NCI-H2107 treated with DMSO at 0.1 percent for 48 hours (cell line): Measurements from ENCODE around the gene SPEF1.
"Not testable (repeated sequence)": the region's sequence is repeated elsewhere in the genome, so short reads cannot be mapped to it uniquely, and the experiment has no call there.

ENCODE experiments used
- DNase-seq: peaks from one replicate; lab custom pipeline; 2025; ENCODE audit not compliant: unreplicated experiment; lab: John Stamatoyannopoulos, UW

Gene SPEF1, protein sequence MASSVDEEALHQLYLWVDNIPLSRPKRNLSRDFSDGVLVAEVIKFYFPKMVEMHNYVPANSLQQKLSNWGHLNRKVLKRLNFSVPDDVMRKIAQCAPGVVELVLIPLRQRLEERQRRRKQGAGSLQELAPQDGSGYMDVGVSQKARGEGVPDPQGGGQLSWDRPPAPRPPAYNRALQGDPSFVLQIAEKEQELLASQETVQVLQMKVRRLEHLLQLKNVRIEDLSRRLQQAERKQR

DNA sequence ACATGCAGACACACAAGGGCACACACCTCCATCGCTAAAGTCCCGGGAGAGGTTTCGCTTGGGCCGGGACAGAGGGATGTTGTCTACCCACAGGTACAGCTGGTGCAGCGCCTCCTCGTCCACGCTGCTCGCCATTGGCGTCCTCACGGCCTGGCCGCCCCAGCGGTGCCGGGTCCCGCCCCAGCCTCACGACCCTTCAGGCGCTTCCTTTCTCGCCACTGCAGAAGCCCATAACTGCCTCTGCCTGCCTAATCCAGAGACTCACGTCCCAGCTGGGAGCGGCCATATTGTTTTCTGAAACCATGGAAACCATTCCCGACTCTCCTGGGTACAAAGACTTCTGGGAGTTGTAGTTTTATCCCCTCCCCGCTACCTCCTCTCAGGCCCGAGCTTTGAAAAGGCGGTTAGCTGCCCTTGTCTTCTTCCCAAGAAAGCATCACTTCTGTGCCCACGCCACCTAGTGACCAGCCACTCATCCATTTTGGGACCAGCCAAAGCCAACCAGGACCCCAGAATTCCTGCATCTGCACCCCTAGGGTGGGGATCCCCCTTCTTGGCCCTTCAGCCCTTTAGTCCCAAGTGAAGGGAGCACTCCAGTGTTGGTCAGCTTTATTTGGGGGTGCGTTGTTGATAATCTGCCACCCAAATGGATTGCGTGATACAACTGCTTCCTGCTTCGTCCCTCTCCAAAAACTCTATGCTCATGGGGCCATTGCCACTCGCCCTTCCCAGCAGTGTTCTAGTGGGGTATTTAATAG, at the start of gene SPEF1:
SPEF1 (minus strand) TSS at position 296 of the 758 bp plus-strand sequence; CDS start at position 135, 161 bp downstream.
- peak; percentile 46 for DNase-seq

DNA sequence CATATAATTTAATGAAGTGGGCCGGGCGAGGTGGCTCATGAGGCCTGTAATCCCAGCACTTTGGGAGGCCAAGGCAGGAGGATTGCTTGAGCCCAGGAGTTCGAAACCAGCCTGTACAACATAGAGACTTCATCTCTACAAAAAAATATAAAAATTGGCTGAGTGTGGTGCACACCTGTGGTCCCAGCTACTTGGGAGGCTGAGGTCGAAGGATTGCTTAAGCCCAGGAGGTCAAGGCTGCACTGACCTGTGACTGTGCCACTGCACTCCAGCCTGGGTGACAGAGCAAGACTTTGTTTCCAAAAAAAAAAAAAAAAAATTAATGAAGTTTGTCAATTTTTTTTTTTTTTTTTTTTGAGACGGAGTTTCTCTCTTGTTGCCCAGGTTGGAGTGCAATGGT, 48.6 kb upstream of the SPEF1 start:
- not testable (repeated sequence) for DNase-seq

DNA sequence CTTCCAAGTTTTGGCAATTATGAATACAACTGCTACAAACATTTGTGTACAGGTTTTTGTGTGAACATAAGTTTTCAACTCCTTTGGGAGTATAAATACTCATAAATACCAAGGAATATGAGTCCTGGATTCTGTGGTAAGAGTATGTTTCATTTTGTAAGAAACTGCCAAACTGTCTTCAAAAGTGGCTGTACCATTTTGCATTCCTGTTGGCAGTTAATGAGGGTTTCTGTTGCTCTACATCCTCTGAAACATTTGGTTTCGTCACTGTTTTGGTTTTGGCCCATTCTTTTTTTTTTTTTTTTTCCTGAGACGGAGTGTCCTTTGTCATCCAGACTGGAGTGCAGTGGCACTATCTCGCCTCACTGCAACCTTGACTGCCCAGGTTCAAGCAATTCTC, 47.5 kb upstream of the SPEF1 start:
- DNase-seq = no peak

DNA sequence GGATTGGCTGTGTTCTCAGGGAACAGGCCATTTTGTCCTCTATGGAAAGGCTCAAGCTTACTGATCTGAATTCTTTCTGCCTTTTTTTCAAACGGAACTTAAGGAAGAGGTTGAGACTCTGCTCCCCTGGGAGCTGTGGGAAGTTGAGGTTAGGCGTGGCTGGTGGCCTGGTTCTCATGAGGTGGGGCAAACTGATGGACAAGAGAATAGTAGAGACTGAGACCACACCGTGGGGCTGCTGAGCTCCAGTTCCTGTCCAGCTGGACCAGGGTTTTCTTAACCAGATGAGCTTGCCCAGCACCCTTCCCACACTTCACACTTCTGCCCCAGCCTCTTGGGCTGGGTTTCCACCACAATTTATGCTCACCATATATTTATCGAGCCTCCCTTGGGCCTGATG, 45.2 kb upstream of the SPEF1 start:
- DNase-seq = no peak

DNA sequence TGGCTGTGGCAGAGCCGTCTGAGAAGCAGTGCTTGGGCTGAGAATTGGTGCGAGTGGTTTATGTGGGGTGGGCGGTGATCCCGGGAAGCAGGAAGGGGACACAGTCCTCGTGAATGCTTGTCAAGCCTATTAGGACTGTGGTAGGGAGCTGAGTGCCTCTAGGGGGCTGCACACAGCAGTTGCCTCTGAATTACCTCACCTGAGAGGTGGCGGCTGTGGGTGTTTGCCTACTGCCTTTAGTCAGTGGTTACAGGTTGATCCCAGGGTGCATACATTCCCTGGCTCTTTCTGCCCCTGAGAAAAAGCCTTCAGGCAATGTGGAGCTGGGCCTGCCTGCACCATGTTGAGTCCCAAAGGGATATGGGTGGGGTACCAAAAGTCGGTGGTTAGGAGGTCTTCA, 44.3 kb upstream of the SPEF1 start:
- no peak for DNase-seq

DNA sequence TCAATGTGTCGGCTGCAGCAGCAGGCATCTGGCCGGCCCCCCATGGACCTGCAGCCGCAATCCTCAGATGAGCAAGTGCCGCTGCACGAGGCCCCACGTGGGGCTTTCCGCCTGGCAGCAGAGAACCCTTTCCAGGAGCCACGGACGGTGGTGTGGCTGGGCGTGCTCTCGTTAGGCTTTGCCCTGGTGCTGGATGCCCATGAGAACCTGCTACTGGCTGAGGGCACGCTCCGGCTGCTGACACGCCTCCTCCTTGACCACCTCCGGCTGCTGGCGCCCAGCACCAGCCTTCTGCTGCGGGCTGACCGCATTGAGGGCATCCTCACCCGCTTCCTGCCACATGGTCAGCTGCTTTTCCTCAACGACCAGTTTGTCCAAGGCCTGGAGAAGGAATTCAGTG, 42.6 kb upstream of the SPEF1 start:
- DNase-seq = no peak

DNA sequence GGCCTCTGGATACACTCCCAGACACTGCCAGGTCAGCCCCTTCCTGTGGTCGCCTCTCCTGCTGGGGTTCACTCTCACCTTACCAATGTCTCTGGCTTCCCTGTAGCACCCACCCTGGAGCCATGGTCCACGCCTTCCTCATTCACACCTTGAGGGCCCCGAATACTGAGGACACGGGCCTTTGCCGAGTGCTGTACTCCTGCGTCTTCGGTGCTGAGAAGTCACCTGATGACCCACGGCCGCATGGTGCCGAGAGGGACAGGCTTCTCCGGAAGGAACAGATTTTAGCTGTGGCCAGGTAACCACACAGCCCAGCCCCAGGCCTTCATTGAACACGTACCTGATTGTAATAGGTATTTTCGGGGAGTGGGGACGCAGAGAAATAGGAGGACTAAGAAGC, 40.7 kb upstream of the SPEF1 start:
- DNase-seq = no peak

DNA sequence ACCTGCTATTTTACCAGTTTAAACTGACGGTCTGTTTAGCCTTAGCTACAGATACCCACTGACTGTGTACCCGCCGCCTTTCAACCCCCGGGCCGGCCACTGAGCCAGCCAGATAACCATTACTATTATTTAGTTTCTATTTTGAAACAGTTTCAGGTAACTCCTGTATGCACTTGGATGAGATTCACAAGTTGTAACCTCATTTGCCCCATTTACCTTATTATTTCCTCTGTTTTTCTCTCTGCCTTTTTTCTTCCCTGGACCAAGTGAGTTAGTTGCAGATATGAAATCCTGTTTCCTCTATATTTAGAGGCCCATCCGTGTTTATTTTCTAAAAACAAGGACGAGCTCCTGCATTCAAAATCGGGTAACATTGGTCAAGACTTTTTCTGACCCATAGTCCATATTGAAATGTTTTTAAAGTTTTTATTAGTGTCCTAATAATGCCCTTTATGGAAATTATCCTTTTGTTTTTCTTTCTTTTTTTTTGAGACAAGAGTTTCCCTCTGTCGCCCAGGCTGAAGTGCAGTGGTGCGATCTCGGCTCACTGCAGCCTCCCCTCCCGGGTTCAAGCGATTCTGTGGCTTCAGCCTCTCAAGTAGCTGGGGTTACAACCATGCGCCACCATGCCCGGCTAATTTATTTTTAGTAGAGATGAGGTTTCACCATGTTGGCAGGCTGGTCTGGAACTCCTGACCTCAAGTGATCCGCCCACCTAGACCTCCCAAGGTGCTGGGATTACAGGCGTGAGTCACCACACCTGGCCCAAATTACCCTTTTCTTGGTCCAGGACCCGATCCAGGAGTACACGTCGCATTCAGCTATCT, 39.9 kb upstream of the SPEF1 start:
- DNase-seq = no peak

DNA sequence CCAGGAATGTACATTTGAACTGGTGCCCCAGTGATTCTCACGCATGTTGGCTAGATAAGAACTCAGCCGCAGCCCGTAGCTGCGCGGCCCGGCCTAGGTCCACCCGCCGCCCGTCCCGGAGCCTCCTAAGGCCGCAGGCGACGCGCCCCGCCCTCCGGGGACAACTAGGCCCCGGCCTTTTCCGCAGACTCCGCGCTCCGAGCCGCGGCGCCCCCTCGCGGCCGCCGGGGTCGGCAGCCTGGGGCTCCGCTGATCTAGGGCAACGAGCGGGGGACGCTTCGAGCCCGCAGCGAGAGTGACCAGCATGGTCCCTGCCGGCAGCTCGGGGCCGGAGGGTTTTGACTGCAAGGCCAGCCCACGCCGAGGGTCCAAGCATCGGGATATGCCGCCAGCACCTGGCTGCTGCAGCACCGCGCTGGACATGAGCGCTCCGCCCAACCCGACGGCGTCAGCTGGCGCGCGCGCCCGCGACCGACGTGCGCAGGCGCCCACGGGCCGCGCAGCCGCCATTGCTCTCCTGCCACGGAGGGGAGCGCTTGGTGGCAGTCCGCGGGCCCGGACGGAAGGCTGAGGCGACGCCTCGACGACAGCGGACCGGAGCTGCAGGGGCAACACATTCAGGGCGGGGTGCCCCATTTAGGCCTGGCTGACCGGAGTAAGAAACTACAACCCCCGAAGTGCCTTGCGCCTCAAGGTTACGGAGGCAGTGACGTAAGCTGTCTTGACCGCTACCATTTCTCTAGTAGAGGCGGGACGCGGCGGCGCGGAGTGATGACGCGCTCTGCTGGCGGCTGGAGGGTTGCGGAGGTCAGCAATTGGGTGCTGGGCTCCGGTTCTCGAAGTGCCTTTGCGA, 39.0 kb upstream of the SPEF1 start, which contains the start of gene AP5S1:
AP5S1 (plus strand) TSS at position 500 of the 853 bp plus-strand sequence. CDS start 1,571 bp downstream, outside the sequence.
- DNase-seq = peak; percentile 68

DNA sequence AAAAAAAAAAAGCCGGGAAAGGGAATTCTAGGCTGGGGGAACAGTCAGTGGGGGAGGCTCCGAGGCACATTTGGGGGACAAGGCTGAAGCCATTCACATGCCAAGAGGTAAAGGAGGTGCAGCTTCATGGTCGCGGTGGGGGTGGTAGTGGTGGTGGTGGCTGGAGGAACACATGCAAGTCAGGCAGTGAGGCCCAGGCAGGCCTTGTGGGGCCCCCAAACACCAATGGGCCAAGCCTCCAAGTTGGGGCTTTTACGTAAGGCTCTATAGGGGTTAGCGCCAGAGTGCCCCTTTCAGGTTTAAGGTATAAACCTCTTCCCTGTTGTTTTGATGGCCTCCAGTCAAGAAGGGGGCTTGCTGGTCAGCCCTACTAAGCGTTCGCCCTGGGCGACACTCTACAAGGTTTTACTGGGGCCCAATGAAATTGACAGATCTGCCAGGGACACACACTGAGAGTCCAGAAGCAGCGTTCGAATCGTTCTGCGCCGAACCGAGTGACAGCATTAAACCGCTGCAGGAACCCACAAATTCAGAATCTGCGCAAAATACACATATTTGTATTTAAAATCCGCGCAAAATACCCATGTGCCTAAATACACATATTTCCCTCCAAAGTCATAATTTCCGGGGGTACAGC, 38.3 kb upstream of the SPEF1 start:
- DNase-seq = no peak

DNA sequence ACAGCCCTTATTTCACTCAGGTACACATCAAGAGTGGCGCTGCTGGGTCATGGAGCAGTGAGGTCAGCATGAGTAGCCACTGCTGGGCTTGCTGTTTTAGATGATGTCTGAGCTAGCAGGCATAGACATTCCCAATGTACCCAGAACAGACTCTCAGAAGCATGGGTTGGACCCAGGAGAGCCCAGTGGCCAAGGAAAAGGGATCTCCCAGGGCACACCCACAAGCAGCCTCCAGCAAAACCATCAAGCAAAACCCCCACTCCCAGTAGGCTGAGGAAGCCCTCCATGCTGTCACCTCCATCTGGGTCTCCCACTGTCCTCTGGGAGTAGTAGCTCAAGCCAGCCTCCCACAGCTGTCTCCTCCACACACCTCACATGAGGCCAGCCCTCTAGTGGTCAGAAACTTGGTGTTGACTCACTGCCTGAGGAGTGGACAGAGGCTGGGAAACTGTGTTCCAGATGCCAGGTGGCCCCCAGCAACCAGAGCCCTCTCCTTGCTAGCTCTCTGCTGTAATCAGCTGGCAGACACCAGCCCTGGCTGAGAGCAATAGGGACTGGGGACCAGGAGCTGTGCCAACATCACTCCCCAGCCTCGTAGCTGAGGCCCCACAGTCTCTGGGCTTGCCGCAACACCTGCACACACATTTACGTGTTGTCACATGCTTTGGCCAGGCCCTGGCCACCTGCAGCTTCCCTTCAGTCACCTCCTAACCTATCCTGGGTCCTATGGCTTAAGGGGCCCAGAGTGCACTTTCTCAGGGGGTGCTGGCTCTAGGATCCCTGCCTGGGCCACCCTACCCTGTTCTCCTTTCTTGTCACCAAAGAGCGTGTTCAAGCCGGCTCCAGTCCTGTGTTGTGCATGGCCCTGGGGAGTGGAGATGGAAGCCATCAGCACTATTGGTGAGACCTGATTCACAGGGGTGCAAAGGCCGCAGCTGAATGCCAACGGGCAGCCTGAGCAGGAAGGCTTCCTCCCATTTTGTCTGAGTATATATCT, 37.2 kb upstream of the SPEF1 start:
- DNase-seq = peak; percentile 19

DNA sequence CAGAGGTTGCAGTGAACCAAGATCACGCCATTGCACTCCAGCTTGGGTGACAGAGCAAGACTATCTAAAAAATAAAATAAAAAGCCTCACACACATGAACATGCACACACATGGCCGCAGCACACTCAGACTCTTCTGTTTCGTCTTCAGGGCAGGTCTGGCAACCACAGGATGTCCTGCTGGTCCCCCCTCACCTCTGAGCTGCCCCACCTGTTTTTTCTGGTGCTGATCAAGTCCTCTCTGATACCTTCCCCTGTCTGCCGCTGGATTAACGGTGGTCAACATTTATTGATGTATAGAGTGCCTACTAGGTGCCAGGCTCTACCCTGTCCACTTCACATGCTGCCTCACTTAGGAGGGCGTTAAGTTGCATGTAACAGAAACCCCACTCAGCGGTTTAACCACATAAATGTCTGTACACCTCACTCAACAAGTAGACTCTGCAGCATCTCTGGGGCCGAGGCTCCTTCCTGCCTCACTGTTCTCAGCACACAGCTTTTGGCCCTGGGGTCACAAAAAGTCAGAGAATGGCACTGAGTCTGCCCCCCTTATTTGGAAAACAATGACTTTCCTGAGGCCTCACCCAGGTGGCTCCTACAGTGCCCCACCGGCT, 34.6 kb upstream of the SPEF1 start:
- DNase-seq = no peak

DNA sequence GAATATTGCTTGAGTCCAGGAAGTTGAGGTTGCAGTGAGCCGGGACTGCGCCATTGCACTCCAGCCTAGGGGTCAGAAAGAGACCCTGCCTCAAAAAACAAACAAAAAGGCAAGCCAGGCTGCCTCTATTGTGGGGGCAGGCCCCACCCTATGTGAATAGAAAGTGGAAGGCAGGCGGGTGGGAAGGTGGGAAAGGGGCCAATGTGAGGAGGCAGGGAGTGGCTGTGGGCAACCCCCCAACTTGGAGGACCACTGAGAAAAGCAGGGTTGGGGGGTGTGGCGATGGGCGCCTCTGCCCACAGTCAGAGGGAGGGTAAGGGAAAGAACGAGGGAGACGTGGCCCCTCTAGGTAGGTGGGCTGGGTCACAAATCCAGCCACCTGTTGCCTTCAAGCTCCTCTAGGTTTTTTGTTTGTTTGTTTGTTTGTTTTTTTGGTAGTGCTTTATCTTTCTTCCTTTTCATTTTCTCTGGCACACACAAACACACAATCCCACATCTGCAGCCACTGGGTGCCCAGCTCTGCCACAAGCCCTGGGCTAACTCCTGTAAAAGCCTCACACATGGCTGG, 33.8 kb upstream of the SPEF1 start:
- DNase-seq = no peak

DNA sequence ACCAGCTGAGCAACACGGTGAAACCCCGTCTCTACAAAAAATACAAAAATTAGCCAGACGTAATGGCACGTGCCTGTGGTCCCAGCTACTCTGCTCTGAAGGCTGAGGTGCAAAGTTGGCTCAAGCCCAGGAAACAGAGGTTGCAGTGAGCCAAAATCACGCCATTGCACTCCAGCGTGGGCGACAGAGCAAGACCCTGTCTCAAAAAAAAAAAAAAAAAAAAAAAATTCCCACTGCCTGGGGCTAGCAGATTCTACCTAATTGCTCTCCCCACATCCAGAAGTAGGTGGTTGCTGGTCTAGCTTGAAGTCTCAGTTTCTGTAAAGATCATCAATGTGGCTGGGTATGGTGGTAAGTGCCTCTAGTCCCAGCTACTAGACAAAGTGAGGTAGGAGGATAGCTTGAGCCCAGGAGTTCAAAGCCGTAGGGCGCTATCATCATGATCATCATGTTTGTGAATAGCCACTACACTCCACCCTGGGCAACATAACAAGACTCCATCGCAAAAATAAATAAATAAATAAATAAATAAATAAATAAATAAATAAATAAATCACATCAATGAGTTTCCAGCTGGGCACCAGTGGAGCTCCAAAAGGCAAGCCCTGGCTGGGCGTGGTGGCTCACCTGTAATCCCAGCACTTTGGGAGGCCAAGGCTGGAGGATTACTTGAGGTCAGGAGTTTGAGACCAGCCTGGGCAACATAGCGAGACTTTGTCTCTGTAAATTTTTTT, 32.8 kb upstream of the SPEF1 start:
- no peak for DNase-seq

DNA sequence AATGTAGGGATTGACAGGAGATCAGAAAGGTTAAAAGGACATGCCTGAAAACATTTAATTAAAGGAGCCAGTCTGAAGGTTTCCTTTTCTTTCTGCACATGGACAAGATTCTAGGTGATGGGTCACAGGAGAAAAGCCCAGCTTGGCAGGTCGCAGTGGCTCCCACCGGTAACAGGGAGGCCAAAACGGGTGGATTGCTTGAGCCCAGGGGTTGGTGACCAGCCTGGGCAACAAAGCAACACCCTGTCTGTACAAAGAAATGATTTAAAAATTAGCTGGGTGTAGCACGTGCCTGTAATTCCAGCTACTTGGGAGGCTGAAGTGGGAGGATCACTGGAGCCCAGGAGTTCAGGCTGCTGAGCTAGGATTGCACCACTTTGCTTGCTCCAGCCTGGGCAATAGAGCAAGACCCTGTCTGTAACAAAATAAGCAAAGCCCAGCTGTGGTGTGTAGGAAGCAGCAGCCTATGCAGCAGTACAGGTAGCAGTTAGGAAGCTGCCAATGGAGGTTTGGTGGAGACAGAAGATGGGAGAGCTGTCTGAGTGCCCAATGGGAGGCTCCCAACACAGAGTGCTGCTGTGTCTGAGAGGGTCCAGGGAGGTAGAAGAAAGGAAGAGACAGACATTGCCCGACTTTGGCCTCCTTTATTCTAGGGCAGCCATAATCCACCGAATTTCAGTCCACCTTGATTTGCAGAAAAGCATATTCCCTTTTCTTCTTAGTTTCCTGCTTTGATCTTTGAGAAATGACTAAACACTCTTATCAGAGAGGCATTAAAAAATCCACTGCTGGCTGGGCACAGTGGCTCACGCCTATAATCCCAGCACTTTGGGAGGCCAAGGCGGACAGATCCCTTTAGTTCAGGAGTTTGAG, 32.0 kb upstream of the SPEF1 start:
- no peak for DNase-seq

DNA sequence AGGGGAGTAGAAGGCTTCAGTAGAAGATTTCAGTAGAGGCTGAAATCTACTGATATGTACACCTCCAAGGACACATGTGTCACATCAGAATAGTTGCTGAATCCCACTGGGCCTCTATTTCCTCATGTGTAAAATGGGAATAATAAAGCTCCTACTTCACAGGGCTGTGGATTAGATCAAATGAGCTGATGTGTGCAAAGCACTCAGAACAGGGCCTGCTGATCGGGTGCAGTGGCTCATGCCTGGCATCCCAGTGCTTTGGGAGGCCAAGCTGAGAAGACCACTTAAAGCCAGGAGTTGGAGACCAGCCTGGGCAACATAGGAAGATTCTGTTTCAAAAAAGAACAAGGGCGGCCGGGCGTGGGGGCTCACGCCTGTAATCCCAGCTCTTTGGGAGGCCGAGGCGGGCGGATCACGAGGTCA, 31.0 kb upstream of the SPEF1 start:
- no peak for DNase-seq
